ENCODE results near the gene BTBD1. TPM values are rescaled to one million over a fixed set of nuclear protein-coding genes. Genes with fewer than 3 reads are reported as not detected.

BTBD1 gene
- total RNA-seq, 1 donor from 2014 or later = 48.5 TPM

DNA sequence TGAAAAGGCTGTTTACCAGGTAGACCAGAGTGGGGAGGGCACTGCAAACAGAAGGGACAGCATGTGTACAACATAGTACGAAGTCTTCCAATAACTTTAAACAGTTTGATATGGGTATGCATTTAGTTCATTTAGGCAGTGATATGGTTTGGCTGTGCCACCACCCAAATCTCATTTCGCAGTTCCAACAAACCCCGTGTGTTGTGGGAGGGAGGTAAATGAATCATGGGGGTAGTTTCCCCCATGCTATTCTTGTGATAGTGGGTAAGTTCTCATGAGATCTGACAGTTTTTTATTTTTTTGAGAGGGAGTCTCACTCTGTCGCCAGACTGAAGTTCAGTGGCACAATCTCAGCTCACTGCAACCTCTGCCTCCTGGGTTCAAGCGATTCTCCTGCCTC, 88.6 kb downstream of the BTBD1 start:
- Histone ChIP-seq H3K27me3 (no peaks in the 10 kb centered on the region), H3K27ac (no peak overlapping the region), H4K20me1 (ENCODE audit: low read depth) (no peaks in the 10 kb centered on the region), H3K4me1 (no peaks in the 10 kb centered on the region), H3K36me3 (no peaks in the 10 kb centered on the region), H3K9ac (no peak overlapping the region), H3K4me3 (no peak overlapping the region), H2AFZ (replicated peaks) (no peak overlapping the region), H3K9me3 (ENCODE audit: low read depth) (no peaks in the 10 kb centered on the region), H3K4me2 (no peak overlapping the region), H3K79me2 (ENCODE audit: low read depth) (no peaks in the 10 kb centered on the region), H3F3A (ENCODE audit: low read depth) (no peaks in the 10 kb centered on the region)
- H3K4me3 Mint-ChIP-seq = no peak overlapping the region
- H3K36me3 Mint-ChIP-seq = no peaks in the 10 kb centered on the region
- H3K9me3 Mint-ChIP-seq = no peaks in the 10 kb centered on the region
- no peaks in the 10 kb centered on the region for H3K4me1 Mint-ChIP-seq
- H3K27me3 Mint-ChIP-seq (ENCODE audit: insufficient read depth, low read depth) = no peaks in the 10 kb centered on the region
- H3K27ac Mint-ChIP-seq = no peak overlapping the region
- TF ChIP-seq CTCF (IDR thresholded peaks at IDR 0.05) = no peak
- TF ChIP-seq EZH2phosphoT487 (IDR thresholded peaks at IDR 0.05) = no peak
- no peak for TF ChIP-seq EZH2 (IDR thresholded peaks at IDR 0.05)
- no peak for DNase-seq (ENCODE audit: low spot score)

DNA sequence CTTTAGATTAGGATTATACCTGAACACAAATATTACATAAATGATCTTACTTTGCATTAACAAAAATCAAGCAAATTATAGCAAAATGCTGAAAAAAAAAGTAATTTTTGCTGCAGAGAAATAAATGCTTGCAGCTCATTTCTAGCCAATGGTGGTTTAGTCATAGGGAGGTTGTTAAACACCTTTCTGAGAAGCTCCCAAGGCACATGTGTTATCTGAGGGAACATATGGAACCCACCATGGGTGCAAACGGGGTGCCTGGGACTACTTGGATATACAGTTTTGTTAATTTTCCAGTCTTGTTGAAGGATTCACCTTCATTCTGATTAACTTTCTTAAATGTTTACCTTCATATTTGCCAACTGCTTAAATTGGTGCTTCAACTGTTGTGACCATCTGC, 90.0 kb downstream of the BTBD1 start:
- Histone ChIP-seq H3K4me1 (no peaks in the 10 kb centered on the region), H3K4me2 (no peak overlapping the region), H3K9ac (no peak overlapping the region), H4K20me1 (ENCODE audit: low read depth) (no peaks in the 10 kb centered on the region), H3K9me3 (ENCODE audit: low read depth) (no peaks in the 10 kb centered on the region), H3K4me3 (no peak overlapping the region), H3K36me3 (no peaks in the 10 kb centered on the region), H3K27me3 (no peaks in the 10 kb centered on the region), H3F3A (ENCODE audit: low read depth) (no peaks in the 10 kb centered on the region), H3K79me2 (ENCODE audit: low read depth) (no peaks in the 10 kb centered on the region), H2AFZ (replicated peaks) (no peak overlapping the region), H3K27ac (no peak overlapping the region)
- H3K27me3 Mint-ChIP-seq (ENCODE audit: insufficient read depth, low read depth) = no peaks in the 10 kb centered on the region
- H3K4me3 Mint-ChIP-seq = no peak overlapping the region
- no peaks in the 10 kb centered on the region for H3K36me3 Mint-ChIP-seq
- no peaks in the 10 kb centered on the region for H3K4me1 Mint-ChIP-seq
- TF ChIP-seq EZH2phosphoT487 (IDR thresholded peaks at IDR 0.05) (no peak), EZH2 (IDR thresholded peaks at IDR 0.05) (no peak), CTCF (IDR thresholded peaks at IDR 0.05) (no peak)
- H3K27ac Mint-ChIP-seq = no peak overlapping the region
- no peaks in the 10 kb centered on the region for H3K9me3 Mint-ChIP-seq
- DNase-seq (ENCODE audit: low spot score) = no peak

- no peaks in the 10 kb centered on the region for H3K36me3 ChIP-seq
- no peaks in the 10 kb centered on the region for H3K4me1 ChIP-seq
- Mint-ChIP-seq H3K27me3 (ENCODE audit: insufficient read depth, low read depth) (no peaks in the 10 kb centered on the region), H3K4me1 (no peaks in the 10 kb centered on the region), H3K27ac (no peak overlapping the region), H3K36me3 (no peaks in the 10 kb centered on the region), H3K4me3 (no peak overlapping the region), H3K9me3 (no peaks in the 10 kb centered on the region)
- H3K4me3 ChIP-seq = no peak overlapping the region
- H3K27me3 ChIP-seq = no peaks in the 10 kb centered on the region
- H3K79me2 ChIP-seq (ENCODE audit: low read depth) = no peaks in the 10 kb centered on the region
- no peaks in the 10 kb centered on the region for H3F3A ChIP-seq (ENCODE audit: low read depth)
- H3K9ac ChIP-seq = no peak overlapping the region
- H3K4me2 ChIP-seq = no peak overlapping the region
- H3K9me3 ChIP-seq (ENCODE audit: low read depth) = no peaks in the 10 kb centered on the region
- TF ChIP-seq EZH2phosphoT487 (IDR thresholded peaks at IDR 0.05) (no peak), CTCF (IDR thresholded peaks at IDR 0.05) (no peak), EZH2 (IDR thresholded peaks at IDR 0.05) (no peak)
- H3K27ac ChIP-seq = no peak overlapping the region
- no peak overlapping the region for H2AFZ ChIP-seq (replicated peaks)
- DNase-seq (ENCODE audit: low spot score) = no peak
- H4K20me1 ChIP-seq (ENCODE audit: low read depth) = no peaks in the 10 kb centered on the region
These were observed 94.1 kb downstream of the BTBD1 start for GRCh38 chr15:82972990-82973389.
